OCI-LY7 (cell line): ENCODE measurements around the gene CHMP4B. TPM values are rescaled to one million over a fixed set of nuclear protein-coding genes. Genes with fewer than 3 reads are reported as not detected.
"Not testable (repeated sequence)": the region's sequence is repeated elsewhere in the genome, so short reads cannot be mapped to it uniquely, and the experiment has no call there.

ENCODE experiments used
- BruUV-seq: library from RNA; stranded (reverse); fragments of 400-500 nt; replicated peaks from 2 replicates; lab custom pipeline; 2021; lab: Mats Ljungman, UMichigan
- CTCF ChIA-PET: fragments of 300-600 bp; sonication (Branson Sonifier 250); formaldehyde crosslinking; loops from one replicate; lab custom pipeline; 2022; ENCODE audit warnings: antibody characterized with exemption; ENCODE audit not compliant: unreplicated experiment; lab: Charles Lee
- POLR2A ChIA-PET: fragments of 300-600 bp; sonication (Branson Sonifier 250); formaldehyde crosslinking; loops from one replicate; lab custom pipeline; 2022; ENCODE audit warnings: antibody characterized with exemption; lab: Charles Lee
- DNase-seq: peaks from one replicate; pipeline ENCODE4 v3.0.0-alpha.2; 2015; ENCODE audit warnings: low spot score
- H2AFZ ChIP-seq: fragments of 200-600 bp; sonication (generic), shearing (Covaris generic); 2 replicates; pipeline ENCODE4 v1.6.1; 2014; ENCODE audit warnings: mild to moderate bottlenecking, antibody characterized with exemption, low read length, moderate library complexity
- H3K27ac ChIP-seq: fragments of 200-600 bp; sonication (generic); 2 replicates; pipeline ENCODE4 v1.5.1; 2014; ENCODE audit warnings: mixed run types, low read depth, mild to moderate bottlenecking, moderate library complexity, low read length, inconsistent platforms; ENCODE audit not compliant: poor library complexity, severe bottlenecking
- H3K36me3 ChIP-seq: fragments of 200-600 bp; sonication (generic); 2 replicates; pipeline ENCODE4 v1.6.1; 2014; ENCODE audit warnings: mild to moderate bottlenecking, antibody characterized with exemption, low read length, moderate library complexity, mixed read lengths; ENCODE audit not compliant: insufficient read depth
- H3K4me1 ChIP-seq: fragments of 200-600 bp; sonication (generic); 2 replicates; pipeline ENCODE4 v1.5.1; 2014; ENCODE audit warnings: mild to moderate bottlenecking, low read length; ENCODE audit not compliant: insufficient read depth, poor library complexity, severe bottlenecking
- H3K4me2 ChIP-seq: fragments of 200-600 bp; sonication (generic); 2 replicates; pipeline ENCODE4 v1.6.1; 2014; ENCODE audit warnings: mild to moderate bottlenecking, low read length
- H3K4me3 ChIP-seq: fragments of 200-600 bp; sonication (generic); 2 replicates; pipeline ENCODE4 v1.5.1; 2014; ENCODE audit warnings: mild to moderate bottlenecking, low read depth, low read length; ENCODE audit not compliant: poor library complexity, severe bottlenecking
- H3K79me2 ChIP-seq: fragments of 200-600 bp; sonication (generic); 2 replicates; pipeline ENCODE4 v1.6.1; 2016; ENCODE audit warnings: low read depth, mild to moderate bottlenecking, low read length, moderate library complexity, mixed read lengths; ENCODE audit not compliant: insufficient read depth
- H3K9me2 ChIP-seq: fragments of 200-600 bp; sonication (generic); 2 replicates; pipeline ENCODE4 v1.6.1; 2016; ENCODE audit warnings: mild to moderate bottlenecking, low read length, mixed read lengths; ENCODE audit not compliant: insufficient read depth
- H3K9me3 ChIP-seq: fragments of 200-600 bp; sonication (generic); 2 replicates; pipeline ENCODE4 v1.6.1; 2014; ENCODE audit warnings: mild to moderate bottlenecking, mixed run types, low read length, mixed read lengths
- H4K20me1 ChIP-seq: fragments of 200-600 bp; sonication (generic); 2 replicates; pipeline ENCODE4 v1.6.1; 2014; ENCODE audit warnings: mild to moderate bottlenecking, antibody characterized with exemption, low read length, moderate library complexity, mixed read lengths; ENCODE audit not compliant: insufficient read depth
- CTCF ChIP-seq: fragments of 200-600 bp; sonication (generic); conservative IDR thresholded peaks from 2 replicates; pipeline ENCODE4 v1.5.1; 2014; ENCODE audit warnings: mild to moderate bottlenecking, antibody characterized with exemption, low read length, moderate library complexity, mixed read lengths
- EZH2phosphoT487 ChIP-seq: fragments of 200-600 bp; sonication (generic); IDR thresholded peaks from 2 replicates; pipeline ENCODE4 v1.6.1; 2018; ENCODE audit warnings: low read depth, borderline replicate concordance, mild to moderate bottlenecking, mixed run types, antibody characterized with exemption, low read length, moderate library complexity, mixed read lengths
- intact Hi-C: fragments of 100-400 bp; cut with micrococcal nuclease; formaldehyde crosslinking; loops from one replicate; pipeline ENCODE4 v1.10.0; 2022; ENCODE audit not compliant: unreplicated experiment
- total RNA-seq, 2 experiments: library from RNA; depleted of rRNA in 1 of 2; stranded (reverse); fragments of >200 nt in 1 of 2; shearing (Covaris generic) in 1 of 2; gene quantifications; 2 replicates each; pipeline ENCODE4 v1.2.3, GENCODE V29; 2014 to 2022

CHMP4B gene
- total RNA-seq, 2 experiments from 2014 or later = 32.4 to 84.2 TPM

- Histone ChIP-seq H3K9me2 (no peaks in the 10 kb centered on the region), H3K36me3 (no peaks in the 10 kb centered on the region), H3K4me1 (peaks cover 10% of the 10 kb centered on the region), H3K4me2 (no peak overlapping the region), H3K27ac (no peak overlapping the region), H4K20me1 (no peaks in the 10 kb centered on the region), H3K79me2 (no peaks in the 10 kb centered on the region), H3K4me3 (no peak overlapping the region), H2AFZ (no peak overlapping the region), H3K9me3 (no peaks in the 10 kb centered on the region)
- CTCF ChIA-PET = no interaction called here
- BruUV-seq = no TSS peak
- no peak for DNase-seq
- no peak for TF ChIP-seq CTCF
- no peak for TF ChIP-seq EZH2phosphoT487
- intact Hi-C loops = loop anchor here (5.0 kb wide), 2 partner anchors 291 to 336 kb away; no protein-coding TSS in a partner anchor
- POLR2A ChIA-PET = interaction anchor here (0.6 kb wide), 2 partner anchors 66 to 68 kb away, joined by 3 read pairs; no protein-coding TSS in a partner anchor
Measured at GRCh38 chr20:33791021-33791420, 20.1 kb upstream of the CHMP4B start.

- Histone ChIP-seq H3K4me1 (peaks cover 10% of the 10 kb centered on the region), H2AFZ (no peak overlapping the region), H3K27ac (no peak overlapping the region), H3K79me2 (no peaks in the 10 kb centered on the region), H3K4me3 (no peak overlapping the region), H3K4me2 (no peak overlapping the region), H3K36me3 (no peaks in the 10 kb centered on the region), H3K9me3 (no peaks in the 10 kb centered on the region), H4K20me1 (no peaks in the 10 kb centered on the region), H3K9me2 (no peaks in the 10 kb centered on the region)
- intact Hi-C loops = loop anchor here (5.0 kb wide), 2 partner anchors 291 to 336 kb away; no protein-coding TSS in a partner anchor
- ChIA-PET CTCF (no interaction called here), POLR2A (interaction anchor here (0.6 kb wide), 1 partner anchor 68 kb away, joined by 3 read pairs; no protein-coding TSS in a partner anchor)
- BruUV-seq = no TSS peak
- no peak for DNase-seq
- TF ChIP-seq CTCF (no peak), EZH2phosphoT487 (no peak)
Measured at GRCh38 chr20:33791540-33791939, 19.6 kb upstream of the CHMP4B start.

GRCh38 chr20:33791959-33792597, 19.1 kb upstream of the CHMP4B start:
- peaks cover 7% of the 10 kb centered on the region for H3K4me1 ChIP-seq
- ChIA-PET CTCF (no interaction called here), POLR2A (interaction anchor here (0.5 to 0.7 kb wide), 2 partner anchors 52 to 177 kb away, joined by 3 read pairs; no protein-coding TSS in a partner anchor)
- no peaks in the 10 kb centered on the region for H3K79me2 ChIP-seq
- H3K4me2 ChIP-seq = no peak overlapping the region
- no peak overlapping the region for H3K27ac ChIP-seq
- H2AFZ ChIP-seq = no peak overlapping the region
- TF ChIP-seq CTCF = peak; percentile 91
- no peak for TF ChIP-seq EZH2phosphoT487
- no TSS peak for BruUV-seq
- H4K20me1 ChIP-seq = no peaks in the 10 kb centered on the region
- no peaks in the 10 kb centered on the region for H3K36me3 ChIP-seq
- peak; percentile 59 for DNase-seq
- no peaks in the 10 kb centered on the region for H3K9me2 ChIP-seq
- intact Hi-C loops = loop anchor here (2.0 to 5.0 kb wide), 3 partner anchors 67 to 335 kb away; no protein-coding TSS in a partner anchor
- no peaks in the 10 kb centered on the region for H3K9me3 ChIP-seq
- no peak overlapping the region for H3K4me3 ChIP-seq

- H3K4me1 ChIP-seq, H3K36me3 ChIP-seq, DNase-seq, CTCF ChIA-PET, H3K4me2 ChIP-seq, H3K9me2 ChIP-seq, H3K79me2 ChIP-seq, BruUV-seq, H2AFZ ChIP-seq, H4K20me1 ChIP-seq, H3K9me3 ChIP-seq, H3K4me3 ChIP-seq, H3K27ac ChIP-seq: not testable (repeated sequence)
- POLR2A ChIA-PET = interaction anchor here (0.5 to 0.7 kb wide), 3 partner anchors 52 to 176 kb away, joined by 3 read pairs; no protein-coding TSS in a partner anchor
- intact Hi-C loops = loop anchor here (2.0 to 5.0 kb wide), 3 partner anchors 66 to 335 kb away; no protein-coding TSS in a partner anchor
Measured at GRCh38 chr20:33792598-33792989, 18.6 kb upstream of the CHMP4B start.
